ENCODE data around the gene FBP1. TPM values are rescaled to one million over a fixed set of nuclear protein-coding genes. Genes with fewer than 3 reads are reported as not detected.
A peak's percentile ranks its signal among the peaks of the same experiment; 100 is the strongest.
"Not testable (repeated sequence)": the region's sequence is repeated elsewhere in the genome, so short reads cannot be mapped to it uniquely, and the experiment has no call there.

The FBP1 gene
- total RNA-seq, 2 donors from 2014 or later: 4.2 to 4.7 TPM

DNA sequence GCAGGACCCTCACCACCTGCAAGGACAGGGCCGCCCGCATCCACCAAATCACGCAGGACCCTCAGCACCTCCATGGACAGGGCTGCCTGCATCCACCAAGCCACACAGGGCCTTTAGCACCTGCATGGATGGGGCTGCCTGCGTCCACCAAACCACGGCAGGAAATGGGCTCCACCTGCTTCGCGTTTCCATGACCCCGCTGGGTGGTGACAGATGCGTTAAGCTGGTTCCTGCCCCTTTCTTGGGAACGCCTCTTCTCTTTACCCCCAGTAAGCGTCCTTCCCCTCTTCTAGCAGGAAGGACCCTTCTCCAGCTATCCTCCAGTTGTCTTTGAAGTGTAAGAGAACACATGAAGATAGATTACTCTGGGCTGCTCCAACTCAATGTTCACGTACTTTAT is 13.5 kb downstream of the FBP1 start:
- DNase-seq (ENCODE audit: low spot score): no peak
- intact Hi-C loops (cut with DNase I): no loop called here

DNA sequence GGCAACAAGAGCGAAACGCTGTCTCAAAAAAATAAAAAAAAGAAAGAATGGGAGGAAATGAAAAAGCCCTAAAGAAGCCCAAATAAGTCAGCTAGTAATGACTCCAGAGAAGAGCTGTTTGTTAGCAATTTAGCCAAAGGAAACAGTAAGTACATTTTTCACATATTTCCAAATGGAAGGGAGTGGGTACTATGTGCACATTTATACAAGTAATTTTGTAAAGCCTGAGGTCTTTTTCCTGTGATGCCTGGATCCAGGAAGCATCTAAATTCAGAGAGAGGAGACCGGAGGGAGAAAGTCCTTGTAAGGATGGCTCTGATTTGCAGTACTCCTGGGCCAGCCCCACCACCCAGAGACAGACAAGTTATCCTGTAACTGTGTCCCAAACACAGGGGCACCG is 14.7 kb downstream of the FBP1 start:
- DNase-seq (ENCODE audit: low spot score): no peak
- intact Hi-C loops (cut with DNase I): no loop called here

DNA sequence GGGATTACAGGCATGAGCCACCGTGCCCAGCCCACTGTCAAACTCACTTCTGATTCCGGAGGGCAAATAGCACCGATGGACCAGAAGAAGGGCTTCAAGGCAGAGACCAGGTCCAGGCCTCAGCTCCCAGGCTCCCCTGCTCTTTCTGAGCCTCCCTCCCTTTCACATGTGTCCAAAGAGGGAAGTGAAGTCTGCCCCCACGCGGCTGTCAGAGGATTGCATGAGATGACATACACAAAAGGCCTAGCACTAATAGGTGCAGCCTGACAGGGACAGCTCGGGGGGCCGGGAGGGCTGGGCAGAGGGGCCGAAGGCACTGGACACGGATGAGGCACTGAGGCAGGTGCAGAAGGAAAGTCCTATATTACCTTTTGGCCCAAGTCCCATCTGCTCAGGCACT is 16.1 kb downstream of the FBP1 start:
- DNase-seq (ENCODE audit: low spot score): peak; percentile 82
- intact Hi-C loops (cut with DNase I): no loop called here

DNA sequence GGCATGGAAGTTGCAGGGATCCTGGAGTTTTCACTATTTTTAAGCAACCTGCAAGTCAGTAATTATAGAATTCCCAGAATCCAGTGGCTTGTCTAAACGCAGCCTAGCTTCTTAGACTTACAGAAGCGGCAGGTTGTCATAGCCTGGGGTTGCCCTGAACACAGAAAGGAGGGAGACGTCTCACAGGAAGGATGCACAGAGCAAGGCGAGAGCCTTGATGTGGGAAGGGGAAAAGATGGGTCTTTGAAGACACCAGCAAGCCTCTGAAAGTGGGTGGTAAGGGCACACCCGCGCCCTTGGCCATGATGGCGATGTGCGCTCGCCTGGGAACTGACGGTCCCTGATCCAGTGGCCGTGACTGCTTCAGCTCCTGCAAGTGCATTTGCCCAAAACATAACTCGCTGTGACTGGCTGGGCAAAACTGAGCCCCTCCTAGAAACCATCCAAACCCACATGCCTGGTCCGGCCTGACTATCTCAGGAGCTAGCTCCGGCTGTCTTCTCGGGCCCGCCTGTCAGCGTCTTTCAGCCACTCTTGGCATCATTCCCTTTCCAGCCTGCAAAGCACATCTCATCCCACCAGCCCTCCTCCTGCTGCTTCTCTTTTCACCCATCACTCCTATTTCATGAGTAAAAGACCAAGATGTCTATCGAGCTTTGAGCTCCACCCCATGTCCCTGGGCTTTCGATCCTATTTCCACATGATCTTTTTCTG is 17.1 kb downstream of the FBP1 start:
- intact Hi-C loops (cut with DNase I): no loop called here
- DNase-seq (ENCODE audit: low spot score): no peak

DNA sequence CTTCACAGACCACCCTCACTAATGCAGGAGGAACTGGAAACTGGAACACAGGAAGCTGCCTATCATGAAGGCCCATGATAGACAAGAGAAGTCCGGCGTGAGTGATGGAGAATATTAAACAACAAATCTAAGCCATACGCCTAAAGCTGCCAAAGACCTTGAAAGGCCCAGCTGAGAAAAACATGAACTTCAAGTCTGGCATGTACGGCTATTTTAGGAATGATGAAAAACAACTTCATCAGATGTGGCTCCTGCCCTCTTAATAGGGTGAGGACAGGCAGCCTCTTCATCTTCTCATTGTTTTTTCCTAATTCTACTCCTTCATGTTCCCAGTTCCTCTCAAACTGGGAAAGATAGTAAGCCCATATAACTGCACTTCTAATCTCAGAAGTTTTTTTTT is 20.3 kb downstream of the FBP1 start:
- no peak for DNase-seq (ENCODE audit: low spot score)
- intact Hi-C loops (cut with DNase I): no loop called here

DNA sequence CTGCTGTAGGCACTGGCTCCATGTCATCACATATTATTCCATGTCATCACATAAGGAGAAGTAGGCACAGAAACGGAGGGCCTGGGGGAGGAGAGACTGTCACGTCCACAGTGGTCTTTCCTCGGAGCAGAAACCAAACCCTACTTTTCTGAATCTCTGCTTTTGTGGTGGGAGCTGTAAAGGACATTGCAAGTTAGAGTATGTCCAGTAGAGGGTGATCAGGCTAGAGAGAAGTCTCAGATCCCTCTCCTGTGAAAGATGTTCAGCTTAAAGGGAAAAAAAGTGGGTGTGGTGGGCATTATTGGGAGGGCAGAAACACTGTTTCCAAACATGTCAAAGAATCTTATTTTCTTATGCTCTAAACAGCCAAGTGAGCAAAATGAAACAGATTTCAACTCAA is 26.3 kb downstream of the FBP1 start:
- intact Hi-C loops (cut with DNase I): no loop called here
- DNase-seq (ENCODE audit: low spot score): no peak

DNA sequence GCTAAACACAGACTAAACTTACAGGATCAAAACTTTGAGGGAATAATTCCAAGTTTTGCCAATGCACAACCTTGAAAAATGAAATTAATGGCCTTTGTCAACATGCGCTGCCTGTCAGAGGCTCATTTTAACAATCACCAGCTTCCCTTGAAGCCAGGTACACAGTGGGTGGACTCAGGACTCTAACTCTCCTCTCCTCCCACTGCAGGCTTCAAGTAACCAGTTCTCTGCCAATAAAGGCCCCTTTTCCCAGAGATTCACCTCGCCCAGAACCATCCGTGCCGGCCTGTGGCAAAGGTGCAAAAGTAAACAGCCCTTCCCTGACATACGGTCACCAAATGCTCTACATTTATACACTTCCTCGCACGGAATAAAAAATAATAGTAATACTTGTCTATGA is 27.2 kb downstream of the FBP1 start:
- intact Hi-C loops (cut with DNase I): no loop called here
- DNase-seq (ENCODE audit: low spot score): no peak

DNA sequence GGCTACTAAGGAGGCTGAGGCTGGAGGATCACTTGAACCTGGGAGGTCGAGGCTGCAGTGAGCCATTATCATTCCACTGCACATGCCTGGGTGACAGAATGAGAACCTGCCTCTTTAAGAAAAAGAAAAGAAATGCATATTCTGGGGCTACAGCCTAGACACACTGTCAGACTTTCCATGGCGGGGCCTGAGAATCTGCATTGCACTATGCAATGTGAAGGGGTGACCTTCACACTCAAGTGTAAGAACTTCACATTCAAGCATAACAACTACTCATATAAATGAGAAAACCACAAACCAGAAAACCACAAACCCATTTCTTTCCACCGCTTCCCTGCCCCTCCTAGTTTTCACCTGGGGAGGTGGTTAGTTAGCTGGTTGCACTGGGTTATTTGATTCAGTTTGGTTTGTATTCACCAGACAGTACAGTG is 27.7 kb downstream of the FBP1 start:
- DNase-seq (ENCODE audit: low spot score): peak; percentile 38
- intact Hi-C loops (cut with DNase I): no loop called here

DNA sequence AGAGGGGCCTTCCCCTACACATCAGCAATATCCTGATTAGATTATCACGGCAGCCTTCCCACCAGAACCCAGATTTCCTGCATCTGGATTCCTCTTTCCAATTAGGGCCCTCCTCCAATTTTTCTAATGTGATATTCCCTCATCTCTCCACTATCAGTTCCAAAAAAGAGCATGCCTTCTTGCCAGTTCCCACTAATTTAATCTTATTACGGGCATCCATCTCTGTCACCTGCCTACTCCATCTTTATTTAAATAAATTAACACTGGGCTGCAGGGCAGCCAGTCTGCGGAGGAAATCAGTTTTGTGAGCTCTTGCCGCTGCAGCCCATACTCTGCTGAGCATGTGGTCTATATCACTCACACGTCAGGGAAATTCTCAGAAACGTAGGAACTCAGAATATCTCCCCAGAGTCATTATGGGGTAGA is 29.1 kb downstream of the FBP1 start:
- no peak for DNase-seq (ENCODE audit: low spot score)
- intact Hi-C loops (cut with DNase I): no loop called here

DNA sequence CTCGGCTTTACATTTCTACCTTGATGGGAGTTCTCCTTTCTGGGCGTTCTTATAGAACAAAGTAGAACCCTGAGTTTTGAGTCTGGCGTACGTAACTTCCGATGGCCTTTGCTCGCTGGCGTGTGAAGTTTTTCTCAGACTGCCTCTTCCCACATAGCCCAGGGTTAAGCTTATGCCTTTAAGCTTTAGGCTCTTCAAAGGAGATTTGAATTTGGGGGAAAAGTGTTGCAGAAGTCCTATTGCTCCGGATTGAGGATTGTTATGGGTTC is 32.0 kb downstream of the FBP1 start:
- no peak for DNase-seq (ENCODE audit: low spot score)
- intact Hi-C loops (cut with DNase I): no loop called here

DNA sequence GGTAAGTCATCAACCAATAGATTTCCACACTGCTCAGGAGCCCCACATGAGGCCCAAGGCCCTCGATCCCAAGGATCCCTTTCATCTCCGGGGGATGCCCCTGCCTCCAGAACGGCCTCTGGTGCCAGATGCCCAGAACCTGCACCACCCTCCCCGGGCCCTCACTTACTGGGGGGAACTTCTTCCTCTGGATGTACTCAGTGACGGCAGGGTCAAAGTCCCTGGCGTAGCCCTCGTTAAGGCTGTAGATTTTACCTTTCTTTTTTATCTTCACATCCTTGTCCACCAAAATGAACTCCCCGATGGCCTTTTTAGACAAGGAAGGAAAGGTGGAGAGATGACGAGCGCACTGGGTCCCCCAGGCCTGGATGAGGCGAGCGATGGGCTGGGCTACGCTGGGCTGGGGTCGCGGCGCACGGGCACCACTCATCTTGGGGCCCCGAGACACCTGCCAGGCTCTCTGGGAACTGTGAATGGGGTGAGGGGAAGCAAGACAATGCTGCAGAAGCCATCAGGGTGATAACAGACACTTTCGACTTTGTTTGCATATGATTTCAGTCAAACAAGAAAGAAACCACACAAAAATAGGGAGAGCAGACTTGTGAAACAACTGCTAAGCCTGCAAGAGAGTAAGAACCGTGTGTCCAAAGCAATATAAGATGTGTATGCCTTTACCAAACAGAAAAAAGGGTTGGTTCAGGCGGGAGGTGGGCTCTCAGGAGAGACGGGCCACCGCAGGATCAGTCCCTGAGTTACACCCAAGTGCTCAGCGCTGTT is 32.5 kb downstream of the FBP1 start:
- intact Hi-C loops (cut with DNase I): no loop called here
- no peak for DNase-seq (ENCODE audit: low spot score)

DNA sequence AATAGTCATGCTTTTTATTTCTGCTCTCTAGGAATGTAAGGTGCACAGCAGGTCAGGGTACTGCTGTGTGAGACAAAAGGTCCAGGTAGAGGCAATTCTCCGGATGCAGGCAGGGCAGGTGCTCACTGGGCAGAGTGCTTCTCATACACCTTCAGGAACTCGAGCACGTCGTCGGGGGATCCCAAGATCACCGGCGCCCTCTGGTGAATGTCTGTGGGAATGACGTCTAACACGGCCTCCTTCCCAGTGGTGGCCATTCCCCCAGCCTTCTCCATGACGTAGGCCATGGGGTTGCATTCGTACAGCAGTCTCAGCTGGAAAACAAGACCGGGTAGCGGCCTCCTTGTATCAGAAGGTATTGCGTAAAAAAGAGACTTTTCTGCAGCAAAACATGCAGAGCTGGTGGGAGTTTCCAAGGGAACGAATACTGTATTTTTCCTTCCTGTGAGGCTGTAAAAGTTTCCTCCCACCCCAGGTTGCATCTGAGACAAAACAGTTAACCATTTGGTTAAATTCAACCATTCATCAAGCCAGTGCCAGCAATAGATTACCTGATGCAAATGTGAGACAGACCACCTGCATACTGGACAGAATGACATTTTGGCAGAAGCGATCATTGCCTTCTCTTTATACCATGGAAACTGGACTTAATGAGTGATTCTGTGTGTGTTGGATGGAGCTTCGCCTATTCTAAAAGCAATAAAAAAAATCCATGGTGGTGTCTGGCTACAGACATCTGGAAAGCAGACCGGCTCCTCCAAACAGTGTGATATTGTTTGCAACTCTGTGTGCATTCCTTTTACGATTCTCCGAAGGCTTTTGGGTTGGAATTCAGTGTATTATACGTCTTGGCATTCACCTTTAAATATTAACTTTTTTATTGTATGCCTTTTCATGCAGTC is 35.8 kb downstream of the FBP1 start:
- DNase-seq (ENCODE audit: low spot score): peak; percentile 94
- intact Hi-C loops (cut with DNase I): no loop called here

DNA sequence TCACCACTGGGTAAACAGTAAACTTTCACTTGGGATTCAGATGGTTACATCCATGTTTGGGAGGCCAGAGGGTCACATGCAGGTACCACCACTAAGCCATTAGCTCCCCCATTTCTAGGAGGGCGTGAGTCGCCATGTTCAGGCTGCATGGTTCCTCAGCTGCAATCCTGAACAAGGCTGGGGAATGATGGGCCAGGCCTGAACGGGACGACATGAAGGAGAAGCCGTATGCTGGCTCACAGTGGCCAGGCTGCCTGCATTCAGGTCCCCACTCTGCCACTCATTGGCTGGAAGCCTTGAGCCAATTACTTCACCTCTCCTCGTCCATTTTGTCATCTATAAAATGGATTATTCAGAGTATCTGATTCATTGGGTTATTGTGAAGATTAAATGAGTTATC is 36.7 kb downstream of the FBP1 start:
- no peak for DNase-seq (ENCODE audit: low spot score)
- intact Hi-C loops (cut with DNase I): no loop called here

DNA sequence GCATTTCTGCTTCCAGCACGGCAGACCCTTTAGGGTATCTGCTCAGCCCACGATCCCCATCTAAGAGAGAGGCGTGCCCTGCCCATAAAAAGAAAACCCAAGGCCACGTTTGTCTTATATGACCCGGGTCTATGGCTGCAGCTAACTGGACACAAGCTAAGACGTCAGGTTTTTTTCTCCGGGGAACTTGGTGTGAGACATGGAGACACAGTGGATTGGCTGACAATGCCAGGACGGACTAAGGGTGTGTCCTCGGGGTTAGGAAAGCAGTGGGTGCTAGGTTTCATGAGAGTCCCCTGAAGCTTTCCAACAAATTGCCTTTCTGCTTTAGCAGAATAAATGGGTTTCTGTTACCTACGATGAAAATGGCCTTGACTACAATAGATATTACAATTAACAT is 38.6 kb downstream of the FBP1 start:
- no peak for DNase-seq (ENCODE audit: low spot score)
- intact Hi-C loops (cut with DNase I): no loop called here

DNA sequence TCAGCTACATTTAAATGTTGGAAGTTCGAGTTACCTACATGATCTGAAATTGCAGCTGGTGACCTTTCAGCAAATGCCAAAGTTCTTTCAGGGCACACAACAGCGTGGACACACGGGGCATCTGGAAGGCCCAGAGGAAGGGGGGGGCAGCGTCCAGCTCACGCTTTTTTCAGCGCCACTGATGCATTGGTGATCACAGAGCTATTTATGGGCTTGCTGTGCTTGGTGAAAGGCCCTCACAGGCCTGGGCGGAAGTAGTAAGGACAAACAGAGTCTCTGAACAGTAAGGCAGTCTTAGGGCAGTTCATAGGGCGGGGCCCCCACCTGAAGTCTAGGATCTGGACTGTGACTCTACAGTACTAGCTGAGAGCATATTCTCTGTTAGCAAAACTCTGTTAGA is 39.1 kb downstream of the FBP1 start:
- DNase-seq (ENCODE audit: low spot score): no peak
- intact Hi-C loops (cut with DNase I): no loop called here

DNA sequence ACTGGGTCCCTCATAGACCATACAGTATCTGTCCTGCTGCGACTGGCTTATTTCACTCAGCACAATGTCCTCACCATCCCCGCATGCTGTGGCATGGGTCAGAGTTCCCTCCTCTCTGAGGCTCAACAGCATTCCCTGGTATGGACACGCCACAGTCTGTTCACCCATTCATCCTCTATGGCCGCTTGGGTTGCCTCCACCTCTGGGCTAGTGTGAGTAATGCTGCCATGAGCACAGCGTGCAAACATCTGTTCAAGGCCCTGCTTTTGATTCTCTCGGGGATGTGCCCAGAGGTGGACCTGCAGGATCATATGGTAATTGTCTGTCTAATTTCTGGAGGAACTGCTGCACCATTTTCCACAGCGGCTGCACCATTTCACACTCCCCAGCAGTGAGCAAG is 40.2 kb downstream of the FBP1 start:
- no peak for DNase-seq (ENCODE audit: low spot score)
- intact Hi-C loops (cut with DNase I): no loop called here

DNA sequence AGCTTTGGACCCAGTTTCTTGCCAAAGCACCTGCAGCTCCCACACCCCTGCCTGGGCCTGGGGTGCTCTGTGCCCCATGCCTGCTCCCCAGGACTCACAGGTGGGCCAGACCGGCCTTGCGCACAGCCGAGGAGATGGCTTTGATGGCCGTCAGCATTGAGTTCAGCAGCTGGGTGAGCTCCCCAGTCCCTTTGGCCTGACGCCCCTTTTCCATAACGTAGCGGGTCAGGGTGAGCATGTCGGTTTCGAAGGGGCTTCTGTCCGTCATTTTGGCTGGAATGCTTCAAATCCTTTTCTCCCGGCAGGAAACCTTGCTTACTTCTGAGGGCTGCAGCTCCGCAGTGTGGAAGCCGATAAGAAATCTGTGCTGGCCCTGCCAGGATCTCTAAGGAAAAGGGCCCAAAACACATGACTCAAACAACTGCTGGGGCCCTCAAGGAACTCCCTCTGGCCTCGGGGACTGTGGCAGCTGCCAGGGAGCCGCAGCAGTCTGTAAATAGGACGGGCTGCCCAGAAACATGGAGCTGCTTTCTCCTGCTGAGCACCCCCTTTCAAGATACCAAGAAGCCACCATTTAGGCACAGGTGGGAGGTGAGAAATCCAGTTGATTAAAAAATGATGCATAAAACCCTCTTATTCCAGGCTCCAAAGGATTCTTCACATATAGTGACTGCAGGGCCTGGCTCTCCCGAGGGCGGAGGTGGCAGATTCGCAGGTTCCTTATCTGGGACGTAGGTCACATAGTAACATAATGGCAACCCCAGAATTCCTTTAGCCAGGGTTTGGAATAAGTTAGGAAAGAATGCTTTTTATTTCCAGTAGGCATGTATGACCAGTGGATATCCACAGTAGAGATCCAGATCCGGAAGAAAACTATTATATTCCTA is 45.6 kb downstream of the FBP1 start, which contains the start of gene FBP2:
TSS of gene FBP2 (minus strand) at position 366 of the 887 bp plus-strand sequence. CDS start at position 268, 98 bp downstream.
- DNase-seq (ENCODE audit: low spot score): no peak
- intact Hi-C loops (cut with DNase I): no loop called here

DNA sequence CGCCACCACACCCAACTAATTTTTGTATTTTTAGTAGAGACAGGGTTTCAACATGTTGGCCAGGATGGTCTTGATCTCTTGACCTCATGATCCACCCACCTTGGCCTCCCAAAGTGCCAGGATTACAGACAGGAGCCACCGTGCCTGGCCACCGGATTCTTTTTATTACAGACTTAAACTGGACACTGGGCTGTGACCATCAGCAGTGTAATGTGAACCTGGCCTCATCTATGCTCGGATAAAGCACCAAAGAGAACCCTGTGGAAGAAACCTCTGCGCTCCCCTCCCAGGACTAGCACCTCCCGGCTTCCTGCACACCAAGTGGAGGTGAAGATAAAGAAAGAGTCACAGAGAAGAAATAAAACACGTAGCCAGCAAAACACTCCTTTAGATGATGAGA is 46.6 kb downstream of the FBP1 start:
- DNase-seq (ENCODE audit: low spot score); intact Hi-C loops (cut with DNase I): not testable (repeated sequence)

DNA sequence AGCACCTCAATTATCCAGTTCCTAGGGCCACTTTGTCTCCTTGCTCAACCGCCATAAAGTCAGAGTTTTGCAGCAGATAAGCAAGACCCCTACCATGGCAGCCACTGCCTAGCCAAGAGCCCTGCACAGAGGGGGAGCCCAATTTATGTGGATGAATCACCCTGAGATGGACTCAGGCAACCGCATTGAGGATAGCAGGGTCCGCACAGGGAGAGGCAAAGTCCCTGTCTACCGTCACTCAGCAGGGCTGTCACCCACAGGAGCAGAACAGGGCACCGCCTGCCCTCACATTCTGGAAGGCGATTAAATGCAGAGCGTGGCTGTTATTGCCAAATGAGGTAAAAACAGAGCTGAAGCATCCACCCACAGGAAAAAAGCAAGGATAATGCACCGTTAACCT is 47.4 kb downstream of the FBP1 start:
- intact Hi-C loops (cut with DNase I): no loop called here
- DNase-seq (ENCODE audit: low spot score): no peak

Measured in posterior vena cava (tissue), 2 donors.